Measurements from ENCODE around the gene DTNA.

- no peak for TF ChIP-seq EZH2phosphoT487 (IDR thresholded peaks at IDR 0.05; ENCODE audit: low read length)
- TF ChIP-seq EZH2 (optimal IDR thresholded peaks at IDR 0.05; ENCODE audit: low read depth, low read length), result no peak
- no peak for TF ChIP-seq CTCF (IDR thresholded peaks at IDR 0.05; ENCODE audit: low read length)
Measured at GRCh38 chr18:34796035-34796657, 86.0 kb downstream of the DTNA start.

All from MM.1S (cell line).